OCI-LY3 (cell line): ENCODE measurements around the gene CLSTN3.

Source experiments
- H2AFZ ChIP-seq: fragments of 200-600, 300-600 bp; shearing (Covaris generic); 2 replicates; pipeline ENCODE4 v1.6.0; 2014; ENCODE audit warnings: antibody characterized with exemption, low read depth, low read length
- H3K27ac ChIP-seq: fragments of 200-600, 300-600 bp; sonication (generic); 2 replicates; pipeline ENCODE4 v1.5.1; 2014; ENCODE audit warnings: mild to moderate bottlenecking, low read length, moderate library complexity, mixed read lengths
- H3K27me3 ChIP-seq: fragments of 200-600, 300-600 bp; sonication (generic); 2 replicates; pipeline ENCODE4 v1.6.1; 2014; ENCODE audit warnings: low read depth, low read length, mixed read lengths
- H3K36me3 ChIP-seq: fragments of 200-600, 300-600 bp; sonication (generic); replicated peaks from 2 replicates; pipeline ENCODE3; 2014; ENCODE audit warnings: low read depth, low read length, mixed read lengths
- H3K4me1 ChIP-seq: fragments of 300-600, 200-600 bp; sonication (generic); 2 replicates; pipeline ENCODE4 v1.6.1; 2014; ENCODE audit warnings: low read length, mixed read lengths
- H3K4me2 ChIP-seq: fragments of 200-600, 300-600 bp; sonication (generic); 2 replicates; pipeline ENCODE4 v1.6.1; 2014; ENCODE audit warnings: low read length, mixed read lengths
- H3K4me3 ChIP-seq: fragments of 300-600, 200-600 bp; sonication (generic); 2 replicates; pipeline ENCODE4 v1.5.1; 2014; ENCODE audit warnings: antibody characterized with exemption, mild to moderate bottlenecking, low read length, moderate library complexity
- H3K79me2 ChIP-seq: fragments of 300-600, 200-600 bp; shearing (Covaris generic); 2 replicates; pipeline ENCODE4 v1.6.1; 2014; ENCODE audit warnings: mild to moderate bottlenecking, low read length, mixed read lengths
- H3K9ac ChIP-seq: fragments of 300-600, 200-600 bp; shearing (Covaris generic); 2 replicates; pipeline ENCODE4 v1.6.0; 2014; ENCODE audit warnings: mild to moderate bottlenecking, low read length, moderate library complexity
- H3K9me3 ChIP-seq: fragments of 200-600, 300-600 bp; shearing (Covaris generic); 2 replicates; pipeline ENCODE4 v1.6.1; 2014; ENCODE audit warnings: low read length, mixed read lengths; ENCODE audit not compliant: insufficient read depth
- H4K20me1 ChIP-seq: fragments of 200-600, 300-600 bp; sonication (generic); 2 replicates; pipeline ENCODE4 v1.6.1; 2016; ENCODE audit warnings: low read length, mixed read lengths; ENCODE audit not compliant: insufficient read depth
- CTCF ChIP-seq: fragments of 200-600, 300-600 bp; sonication (generic); IDR thresholded peaks from 2 replicates; pipeline ENCODE4 v1.5.1; 2014; ENCODE audit warnings: antibody characterized with exemption, low read length, low read depth
- EZH2phosphoT487 ChIP-seq: fragments of 200-600 bp; shearing (Covaris generic); IDR thresholded peaks from 2 replicates; pipeline ENCODE4 v1.6.1; 2018; ENCODE audit warnings: antibody characterized with exemption, mixed run types, low read depth

CLSTN3 gene

DNA sequence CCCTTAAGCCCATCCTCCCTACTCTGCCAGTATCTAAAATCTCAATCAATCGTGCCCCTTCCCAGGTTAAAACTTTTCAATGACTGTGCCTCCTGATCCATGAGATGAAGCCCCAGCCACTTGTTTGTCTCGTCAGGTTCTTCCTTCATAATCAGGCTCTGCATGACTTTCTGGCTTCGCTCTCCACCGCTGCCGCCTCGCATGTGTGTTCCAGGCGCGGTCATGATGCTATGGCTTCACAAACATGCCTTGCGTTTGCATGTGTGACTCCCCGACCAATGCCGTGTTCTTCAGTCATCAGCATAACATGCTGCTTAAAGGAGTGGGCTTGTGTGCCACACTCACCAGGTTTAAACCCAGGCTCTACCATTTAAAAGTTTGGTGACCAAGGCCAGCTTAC lies 16.2 kb upstream of the CLSTN3 start:
- no peaks in the 10 kb centered on the region for H3K4me1 ChIP-seq
- H3K9ac ChIP-seq = no peak overlapping the region

DNA sequence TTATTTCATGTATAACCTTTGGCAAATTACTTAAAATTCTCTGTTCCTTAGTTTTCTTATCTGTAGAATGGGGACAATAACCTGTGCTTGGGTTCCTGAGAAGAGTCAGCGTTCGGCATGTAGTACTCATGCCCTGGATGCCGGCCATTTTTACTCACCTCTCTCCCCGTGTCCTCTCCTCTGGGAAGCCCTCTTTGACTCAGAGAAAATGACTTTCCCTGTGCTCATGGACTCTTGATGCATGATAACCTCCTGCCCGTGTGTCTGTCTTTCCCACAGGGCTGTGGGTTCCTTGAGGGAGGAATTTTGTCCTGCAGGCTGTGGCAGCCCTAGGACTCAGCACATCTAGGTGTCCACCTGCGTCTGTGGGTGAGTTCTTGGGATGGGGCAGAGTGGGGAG lies 15.3 kb upstream of the CLSTN3 start:
- Histone ChIP-seq H3K4me3 (no peak overlapping the region), H3K4me1 (no peaks in the 10 kb centered on the region), H3K9me3 (no peaks in the 10 kb centered on the region), H3K36me3 (no peaks in the 10 kb centered on the region), H2AFZ (no peak overlapping the region), H3K27me3 (no peaks in the 10 kb centered on the region), H4K20me1 (no peaks in the 10 kb centered on the region), H3K4me2 (no peak overlapping the region), H3K9ac (no peak overlapping the region), H3K27ac (no peak overlapping the region), H3K79me2 (no peaks in the 10 kb centered on the region)
- TF ChIP-seq EZH2phosphoT487 (no peak), CTCF (no peak)

More for the DNA sequence above, 16.2 kb upstream of the CLSTN3 start:
- H3K9me3 ChIP-seq = no peaks in the 10 kb centered on the region
- no peaks in the 10 kb centered on the region for H3K27me3 ChIP-seq
- H3K4me3 ChIP-seq = no peak overlapping the region
- no peaks in the 10 kb centered on the region for H3K79me2 ChIP-seq
- H2AFZ ChIP-seq = no peak overlapping the region
- TF ChIP-seq EZH2phosphoT487 (no peak), CTCF (no peak)
- H4K20me1 ChIP-seq = no peaks in the 10 kb centered on the region
- no peaks in the 10 kb centered on the region for H3K36me3 ChIP-seq
- H3K4me2 ChIP-seq = no peak overlapping the region
- H3K27ac ChIP-seq = no peak overlapping the region

- no peak overlapping the region for H3K4me2 ChIP-seq
- no peaks in the 10 kb centered on the region for H3K4me1 ChIP-seq
- no peaks in the 10 kb centered on the region for H4K20me1 ChIP-seq
These were observed 14.0 kb upstream of the CLSTN3 start for GRCh38 chr12:7116196-7116595.

DNA sequence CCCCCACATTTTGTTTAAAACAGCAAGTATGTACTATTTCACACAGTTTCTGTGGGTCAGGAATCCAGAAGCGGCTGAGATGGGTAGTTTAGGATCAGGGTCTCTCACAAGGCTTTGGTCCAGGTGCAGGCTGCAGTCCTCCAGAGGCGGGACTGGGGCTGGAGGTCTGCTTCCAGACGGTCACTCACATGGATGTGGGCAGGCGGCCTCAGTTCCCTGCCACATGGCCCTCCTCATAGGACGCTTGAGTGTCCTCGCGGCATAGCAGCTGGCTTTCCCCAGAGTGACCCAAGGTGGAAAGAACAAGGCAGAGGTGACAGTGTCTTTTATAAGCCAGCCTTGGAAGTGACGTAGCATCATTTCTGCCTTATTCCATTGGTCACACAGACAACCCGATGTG lies 13.3 kb upstream of the CLSTN3 start:
- H3K9ac ChIP-seq = no peak overlapping the region
- H3K9me3 ChIP-seq = no peaks in the 10 kb centered on the region
- H3K36me3 ChIP-seq = no peaks in the 10 kb centered on the region
- no peaks in the 10 kb centered on the region for H4K20me1 ChIP-seq
- no peaks in the 10 kb centered on the region for H3K27me3 ChIP-seq
- H3K79me2 ChIP-seq = no peaks in the 10 kb centered on the region
- H3K4me1 ChIP-seq = no peaks in the 10 kb centered on the region
- no peak overlapping the region for H3K4me2 ChIP-seq
- H3K27ac ChIP-seq = no peak overlapping the region
- no peak overlapping the region for H3K4me3 ChIP-seq
- TF ChIP-seq EZH2phosphoT487 = no peak
- H2AFZ ChIP-seq = no peak overlapping the region

More at GRCh38 chr12:7116196-7116595, 14.0 kb upstream of the CLSTN3 start:
- Histone ChIP-seq H3K4me3 (no peak overlapping the region), H3K27me3 (no peaks in the 10 kb centered on the region), H2AFZ (no peak overlapping the region), H3K9me3 (no peaks in the 10 kb centered on the region), H3K79me2 (no peaks in the 10 kb centered on the region), H3K9ac (no peak overlapping the region), H3K36me3 (no peaks in the 10 kb centered on the region), H3K27ac (no peak overlapping the region)
- TF ChIP-seq EZH2phosphoT487 (no peak), CTCF (no peak)

DNA sequence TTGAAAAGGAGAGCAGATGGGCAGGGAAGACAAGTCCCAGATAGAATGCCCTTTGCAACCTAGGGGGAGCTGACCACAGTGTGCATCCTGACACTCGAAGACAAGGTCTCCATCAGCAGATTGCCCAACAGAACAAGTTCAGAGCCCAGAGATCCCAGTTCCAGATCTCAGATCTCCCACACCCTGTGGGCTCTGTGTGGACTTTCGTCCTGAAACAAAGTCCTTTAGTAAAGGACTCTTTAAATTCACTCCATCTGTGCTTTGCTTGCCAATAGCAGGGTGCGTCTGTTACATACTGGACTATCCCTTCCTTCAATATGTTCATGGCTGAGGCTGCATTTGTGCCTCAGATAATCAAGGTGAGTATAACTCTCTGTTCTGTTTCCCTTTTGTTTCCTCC lies 12.5 kb upstream of the CLSTN3 start:
- no peak for TF ChIP-seq EZH2phosphoT487
- no peak for TF ChIP-seq CTCF
- no peaks in the 10 kb centered on the region for H3K4me1 ChIP-seq
- H2AFZ ChIP-seq = no peak overlapping the region
- no peak overlapping the region for H3K4me3 ChIP-seq
- H3K9me3 ChIP-seq = no peaks in the 10 kb centered on the region
- H3K27ac ChIP-seq = no peak overlapping the region
- H3K36me3 ChIP-seq = no peaks in the 10 kb centered on the region
- H3K4me2 ChIP-seq = no peak overlapping the region
- H4K20me1 ChIP-seq = no peaks in the 10 kb centered on the region
- no peaks in the 10 kb centered on the region for H3K79me2 ChIP-seq
- H3K9ac ChIP-seq = no peak overlapping the region
- no peaks in the 10 kb centered on the region for H3K27me3 ChIP-seq
